Activated CD4-positive, alpha-beta T cell treated with anti-CD3 and anti-CD28 coated beads for 36 hours (primary cell): ENCODE data around the gene ERO1B. TPM values are rescaled to one million over a fixed set of nuclear protein-coding genes. Genes with fewer than 3 reads are reported as not detected.
"Not testable (repeated sequence)": the region's sequence is repeated elsewhere in the genome, so short reads cannot be mapped to it uniquely, and the experiment has no call there.

Source experiments
- ATAC-seq: fragments of 200-7000 bp; cut with Tn5 transposase; one replicate; pipeline ENCODE4 v1.10.0; 2021; ENCODE audit warnings: mild to moderate bottlenecking, moderate library complexity
- CTCF ChIA-PET: fragments of 350-600 bp; sonication (Branson Sonifier 250); formaldehyde crosslinking; loops from one replicate; lab custom pipeline; 2021; ENCODE audit warnings: antibody characterized with exemption; lab: Charles Lee
- POLR2A ChIA-PET: fragments of 350-600 bp; sonication (Branson Sonifier 250); formaldehyde crosslinking; loops from one replicate; lab custom pipeline; 2021; ENCODE audit warnings: antibody characterized with exemption, inconsistent platforms; lab: Charles Lee
- DNase-seq: peaks from one replicate; pipeline ENCODE4 v3.0.0-alpha.2; 2020
- H3K27ac Mint-ChIP-seq: one replicate; pipeline ENCODE4 v1.8.0; 2021; ENCODE audit warnings: mixed read lengths
- H3K27me3 Mint-ChIP-seq: one replicate; pipeline ENCODE4 v1.8.0; 2021; ENCODE audit warnings: mixed read lengths
- H3K36me3 Mint-ChIP-seq: one replicate; pipeline ENCODE4 v1.8.0; 2021; ENCODE audit warnings: low read depth, mixed read lengths
- H3K4me1 Mint-ChIP-seq: one replicate; pipeline ENCODE4 v1.8.0; 2021; ENCODE audit warnings: mixed read lengths
- H3K4me3 Mint-ChIP-seq: one replicate; pipeline ENCODE4 v1.8.0; 2021; ENCODE audit warnings: mild to moderate bottlenecking, moderate library complexity, mixed read lengths
- H3K9me3 Mint-ChIP-seq: one replicate; pipeline ENCODE4 v1.8.0; 2021; ENCODE audit warnings: low read depth, mixed read lengths
- intact Hi-C, 2 experiments: fragments of 100-400 bp; cut with DNase I in 1 of 2; cut with micrococcal nuclease in 1 of 2; formaldehyde crosslinking; loops; one replicate each; pipeline versions ENCODE4 v1.14.2 to v1.15.1; 2022 to 2024; cut with DNase I, micrococcal nuclease
- total RNA-seq, 2 experiments: library from RNA; stranded (reverse); gene quantifications; one replicate each; pipeline ENCODE4 v1.2.3, GENCODE V29; 2021

Gene ERO1B
- total RNA-seq, 2 experiments from 2014 or later, result 2.2 to 2.8 TPM

GRCh38 chr1:236188084-236188483 lies 93.7 kb downstream of the ERO1B start:
- intact Hi-C loops, CTCF ChIA-PET, H3K27me3 Mint-ChIP-seq, H3K4me1 Mint-ChIP-seq, ATAC-seq, H3K4me3 Mint-ChIP-seq, POLR2A ChIA-PET, DNase-seq, H3K27ac Mint-ChIP-seq: not testable (repeated sequence)
- peaks cover 61% of the 10 kb centered on the region for H3K36me3 Mint-ChIP-seq
- H3K9me3 Mint-ChIP-seq, result peaks cover 29% of the 10 kb centered on the region

- H3K27me3 Mint-ChIP-seq, H3K27ac Mint-ChIP-seq, POLR2A ChIA-PET, H3K4me3 Mint-ChIP-seq, DNase-seq, intact Hi-C loops, H3K4me1 Mint-ChIP-seq, ATAC-seq, CTCF ChIA-PET: not testable (repeated sequence)
- Mint-ChIP-seq H3K36me3 (peaks cover 56% of the 10 kb centered on the region), H3K9me3 (peaks cover 29% of the 10 kb centered on the region)
Observed at GRCh38 chr1:236186471-236186870, 95.3 kb downstream of the ERO1B start.

GRCh38 chr1:236185687-236186086 lies 96.1 kb downstream of the ERO1B start:
- CTCF ChIA-PET, result interaction anchor here (0.7 kb wide), 1 partner anchor 366 kb away, joined by 3 read pairs; no protein-coding TSS in a partner anchor
- no peaks in the 10 kb centered on the region for H3K27me3 Mint-ChIP-seq
- H3K27ac Mint-ChIP-seq, result no peak overlapping the region
- POLR2A ChIA-PET, result no interaction called here
- intact Hi-C loops, result no loop called here
- H3K36me3 Mint-ChIP-seq, result peaks cover 51% of the 10 kb centered on the region
- ATAC-seq (no peak), DNase-seq (no peak)
- H3K4me3 Mint-ChIP-seq, result no peak overlapping the region
- peaks cover 25% of the 10 kb centered on the region for H3K9me3 Mint-ChIP-seq
- no peaks in the 10 kb centered on the region for H3K4me1 Mint-ChIP-seq

- Mint-ChIP-seq H3K36me3 (peaks cover 9% of the 10 kb centered on the region), H3K4me3 (no peak overlapping the region), H3K4me1 (no peaks in the 10 kb centered on the region), H3K27ac (no peak overlapping the region), H3K27me3 (no peaks in the 10 kb centered on the region), H3K9me3 (no peaks in the 10 kb centered on the region)
- intact Hi-C loops, result no loop called here
- ChIA-PET CTCF (interaction anchor here (0.7 kb wide), 1 partner anchor 330 kb away, joined by 5 read pairs; no protein-coding TSS in a partner anchor), POLR2A (no interaction called here)
- no peak for DNase-seq
- ATAC-seq, result no peak
Observed at GRCh38 chr1:236181059-236181458, 100.7 kb downstream of the ERO1B start.

- POLR2A ChIA-PET, result no interaction called here
- H3K9me3 Mint-ChIP-seq, result no peaks in the 10 kb centered on the region
- intact Hi-C loops, result no loop called here
- H3K27me3 Mint-ChIP-seq, result no peaks in the 10 kb centered on the region
- H3K36me3 Mint-ChIP-seq, result peaks cover 2% of the 10 kb centered on the region
- no peak overlapping the region for H3K4me3 Mint-ChIP-seq
- H3K27ac Mint-ChIP-seq, result no peak overlapping the region
- DNase-seq, result no peak
- ATAC-seq, result no peak
- H3K4me1 Mint-ChIP-seq, result no peaks in the 10 kb centered on the region
- CTCF ChIA-PET, result interaction anchor here (0.6 kb wide), 1 partner anchor 758 kb away, joined by 3 read pairs; no protein-coding TSS in a partner anchor
Observed at GRCh38 chr1:236179634-236180033, 102.1 kb downstream of the ERO1B start.

- Mint-ChIP-seq H3K27ac (no peak overlapping the region), H3K4me1 (no peaks in the 10 kb centered on the region), H3K27me3 (no peaks in the 10 kb centered on the region), H3K36me3 (peaks cover 2% of the 10 kb centered on the region), H3K4me3 (no peak overlapping the region), H3K9me3 (no peaks in the 10 kb centered on the region)
- CTCF ChIA-PET, result interaction anchor here (0.6 kb wide), 1 partner anchor 44 kb away, joined by 3 read pairs; no protein-coding TSS in a partner anchor
- no peak for DNase-seq
- intact Hi-C loops, result no loop called here
- POLR2A ChIA-PET, result interaction anchor here (0.6 kb wide), 1 partner anchor 18 kb away, joined by 3 read pairs; no protein-coding TSS in a partner anchor
- ATAC-seq, result no peak
Observed at GRCh38 chr1:236176337-236177336, 105.1 kb downstream of the ERO1B start.

GRCh38 chr1:236175642-236176336 lies 106.0 kb downstream of the ERO1B start:
- ATAC-seq, result no peak
- H3K36me3 Mint-ChIP-seq, result no peaks in the 10 kb centered on the region
- intact Hi-C loops, result no loop called here
- no peaks in the 10 kb centered on the region for H3K27me3 Mint-ChIP-seq
- H3K4me1 Mint-ChIP-seq, result no peaks in the 10 kb centered on the region
- ChIA-PET POLR2A (no interaction called here), CTCF (no interaction called here)
- no peak overlapping the region for H3K27ac Mint-ChIP-seq
- H3K9me3 Mint-ChIP-seq, result no peaks in the 10 kb centered on the region
- H3K4me3 Mint-ChIP-seq, result no peak overlapping the region
- DNase-seq, result no peak

GRCh38 chr1:236173174-236173767 lies 108.5 kb downstream of the ERO1B start:
- intact Hi-C loops, result no loop called here
- POLR2A ChIA-PET, result no interaction called here

GRCh38 chr1:236172041-236172579 lies 109.6 kb downstream of the ERO1B start:
- no peaks in the 10 kb centered on the region for H3K9me3 Mint-ChIP-seq
- no peaks in the 10 kb centered on the region for H3K36me3 Mint-ChIP-seq
- ATAC-seq, result no peak
- no peak overlapping the region for H3K4me3 Mint-ChIP-seq
- POLR2A ChIA-PET, result no interaction called here
- CTCF ChIA-PET, result no interaction called here
- intact Hi-C loops, result no loop called here
- H3K27ac Mint-ChIP-seq, result no peak overlapping the region
- no peaks in the 10 kb centered on the region for H3K4me1 Mint-ChIP-seq
- no peaks in the 10 kb centered on the region for H3K27me3 Mint-ChIP-seq
- DNase-seq, result no peak

More at GRCh38 chr1:236173174-236173767, 108.5 kb downstream of the ERO1B start:
- H3K36me3 Mint-ChIP-seq, result no peaks in the 10 kb centered on the region
- H3K9me3 Mint-ChIP-seq, result no peaks in the 10 kb centered on the region
- no peak overlapping the region for H3K27ac Mint-ChIP-seq
- H3K27me3 Mint-ChIP-seq, result no peaks in the 10 kb centered on the region
- CTCF ChIA-PET, result no interaction called here
- DNase-seq (no peak), ATAC-seq (no peak)
- H3K4me3 Mint-ChIP-seq, result no peak overlapping the region
- no peaks in the 10 kb centered on the region for H3K4me1 Mint-ChIP-seq

GRCh38 chr1:236168716-236169429 lies 112.9 kb downstream of the ERO1B start:
- intact Hi-C loops, result loop anchor here in 1 of 2 experiments (2.0 kb wide), 1 partner anchor 60 kb away; no protein-coding TSS in a partner anchor
- H3K27me3 Mint-ChIP-seq, result no peaks in the 10 kb centered on the region
- H3K4me3 Mint-ChIP-seq, result no peak overlapping the region
- no peaks in the 10 kb centered on the region for H3K9me3 Mint-ChIP-seq
- H3K4me1 Mint-ChIP-seq, result peaks cover 5% of the 10 kb centered on the region
- DNase-seq (peak; percentile 54), ATAC-seq (peak; percentile 52)
- POLR2A ChIA-PET, result no interaction called here
- H3K36me3 Mint-ChIP-seq, result peaks cover 1% of the 10 kb centered on the region
- CTCF ChIA-PET, result no interaction called here
- no peak overlapping the region for H3K27ac Mint-ChIP-seq
